A549 (cell line): ENCODE data around the gene NUCKS1.

ENCODE experiments used
- CBX2 ChIP-seq: fragments of 200-600 bp; sonication (generic); IDR thresholded peaks from 2 replicates; pipeline ENCODE4 v1.6.1; 2016; ENCODE audit warnings: low read depth, mild to moderate bottlenecking, borderline replicate concordance
- CHD2 ChIP-seq: fragments of 150-350 bp; IDR thresholded peaks from 2 replicates; pipeline ENCODE4 v1.6.1; 2014; ENCODE audit warnings: low read length; ENCODE audit not compliant: partially characterized antibody
- EHMT2 ChIP-seq: fragments of 200-600 bp; sonication (generic); IDR thresholded peaks from 2 replicates; pipeline ENCODE4 v1.6.1; 2016; ENCODE audit warnings: antibody characterized with exemption, low read depth, mild to moderate bottlenecking, moderate library complexity
- EP300 ChIP-seq, 2 experiments: fragments of >200 bp; sonication (Bioruptor Twin); formaldehyde crosslinking; IDR thresholded peaks; 2 replicates in 1 of 2; 3 replicates in 1 of 2; pipeline ENCODE4 v1.6.1; 2016 to 2017
- ESRRA ChIP-seq: fragments of 150-350 bp; IDR thresholded peaks from 2 replicates; pipeline ENCODE4 v1.6.1; 2014; ENCODE audit warnings: mild to moderate bottlenecking, low read length, borderline replicate concordance
- HDAC2 ChIP-seq: fragments of 200-600 bp; sonication (generic); IDR thresholded peaks from 2 replicates; pipeline ENCODE4 v1.6.1; 2016
- MAZ ChIP-seq: fragments of 150-350 bp; IDR thresholded peaks from 2 replicates; pipeline ENCODE4 v1.6.1; 2014; ENCODE audit warnings: antibody characterized with exemption, low read depth, low read length, borderline replicate concordance
- PHF8 ChIP-seq: fragments of 200-600 bp; sonication (generic); IDR thresholded peaks from 2 replicates; pipeline ENCODE4 v1.6.1; 2016; ENCODE audit warnings: low read depth, mild to moderate bottlenecking, antibody characterized with exemption, moderate library complexity, borderline replicate concordance
- POLR2A ChIP-seq: IDR thresholded peaks from 2 replicates; pipeline ENCODE4 v1.6.1; 2012; ENCODE audit warnings: mild to moderate bottlenecking, low read length
- RAD21 ChIP-seq, 2 experiments: fragments of >200 bp in 1 of 2; sonication (Bioruptor Twin) in 1 of 2; formaldehyde crosslinking in 1 of 2; IDR thresholded peaks in 1 of 2; conservative IDR thresholded peaks in 1 of 2; 2 replicates in 1 of 2; 3 replicates in 1 of 2; pipeline ENCODE4 v1.6.1; 2012 to 2018; ENCODE audit warnings: inconsistent platforms in 1 of 2
- RFX5 ChIP-seq: fragments of 450-650 bp; IDR thresholded peaks from 2 replicates; pipeline ENCODE4 v1.7.1; 2014; ENCODE audit warnings: antibody characterized with exemption, mild to moderate bottlenecking, moderate library complexity
- TF ChIP-seq, protein P1 (sequence below): fragments of >200 bp; sonication (Bioruptor Twin); formaldehyde crosslinking; IDR thresholded peaks from 3 replicates; pipeline ENCODE4 v1.5.1; 2016
- TF ChIP-seq, protein P2 (sequence below): fragments of 200-600 bp; sonication (generic); IDR thresholded peaks from 2 replicates; pipeline ENCODE4 v1.6.1; 2016; ENCODE audit warnings: antibody characterized with exemption, mild to moderate bottlenecking, moderate library complexity
- TF ChIP-seq, protein P3 (sequence below): IDR thresholded peaks from 2 replicates; pipeline ENCODE4 v1.6.1; 2012

DNA sequence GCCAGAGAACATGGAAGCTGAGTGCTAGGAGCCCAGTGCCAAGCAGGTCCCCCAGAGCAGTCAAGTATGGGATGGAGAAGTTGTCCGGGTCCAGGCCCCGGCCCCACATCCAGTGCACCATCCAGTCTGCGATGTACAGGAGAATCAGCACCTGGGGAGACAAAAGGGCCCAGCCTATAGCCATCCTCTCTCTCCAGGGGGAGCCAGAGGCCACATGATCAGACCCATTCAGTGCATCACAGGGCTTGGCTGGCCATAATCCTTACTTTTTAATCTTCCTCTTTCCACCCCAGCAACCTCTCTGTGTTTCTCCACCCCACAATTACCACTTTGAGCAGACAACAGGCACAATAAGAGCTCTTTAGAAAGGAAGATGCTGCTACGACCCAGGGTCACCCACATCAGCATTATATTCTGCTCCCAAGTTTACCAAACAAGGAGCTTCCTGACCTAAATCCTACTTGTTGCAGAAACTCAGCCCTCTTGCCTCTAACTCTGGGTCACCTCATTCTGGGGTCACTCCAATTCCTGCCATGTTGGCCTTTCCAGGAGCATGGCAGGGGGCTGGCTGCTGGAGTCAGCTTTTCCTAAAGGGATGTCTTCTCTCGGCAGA, 41.7 kb upstream of the NUCKS1 start:
- no peak for TF ChIP-seq CBX2
- TF ChIP-seq RFX5: no peak
- TF ChIP-seq, protein P1, sequence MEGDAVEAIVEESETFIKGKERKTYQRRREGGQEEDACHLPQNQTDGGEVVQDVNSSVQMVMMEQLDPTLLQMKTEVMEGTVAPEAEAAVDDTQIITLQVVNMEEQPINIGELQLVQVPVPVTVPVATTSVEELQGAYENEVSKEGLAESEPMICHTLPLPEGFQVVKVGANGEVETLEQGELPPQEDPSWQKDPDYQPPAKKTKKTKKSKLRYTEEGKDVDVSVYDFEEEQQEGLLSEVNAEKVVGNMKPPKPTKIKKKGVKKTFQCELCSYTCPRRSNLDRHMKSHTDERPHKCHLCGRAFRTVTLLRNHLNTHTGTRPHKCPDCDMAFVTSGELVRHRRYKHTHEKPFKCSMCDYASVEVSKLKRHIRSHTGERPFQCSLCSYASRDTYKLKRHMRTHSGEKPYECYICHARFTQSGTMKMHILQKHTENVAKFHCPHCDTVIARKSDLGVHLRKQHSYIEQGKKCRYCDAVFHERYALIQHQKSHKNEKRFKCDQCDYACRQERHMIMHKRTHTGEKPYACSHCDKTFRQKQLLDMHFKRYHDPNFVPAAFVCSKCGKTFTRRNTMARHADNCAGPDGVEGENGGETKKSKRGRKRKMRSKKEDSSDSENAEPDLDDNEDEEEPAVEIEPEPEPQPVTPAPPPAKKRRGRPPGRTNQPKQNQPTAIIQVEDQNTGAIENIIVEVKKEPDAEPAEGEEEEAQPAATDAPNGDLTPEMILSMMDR: peak; percentile 90
- no peak for TF ChIP-seq EP300 (IDR thresholded peaks at IDR 0.05)
- no peak for TF ChIP-seq CHD2
- no peak for TF ChIP-seq MAZ
- TF ChIP-seq, protein P2, sequence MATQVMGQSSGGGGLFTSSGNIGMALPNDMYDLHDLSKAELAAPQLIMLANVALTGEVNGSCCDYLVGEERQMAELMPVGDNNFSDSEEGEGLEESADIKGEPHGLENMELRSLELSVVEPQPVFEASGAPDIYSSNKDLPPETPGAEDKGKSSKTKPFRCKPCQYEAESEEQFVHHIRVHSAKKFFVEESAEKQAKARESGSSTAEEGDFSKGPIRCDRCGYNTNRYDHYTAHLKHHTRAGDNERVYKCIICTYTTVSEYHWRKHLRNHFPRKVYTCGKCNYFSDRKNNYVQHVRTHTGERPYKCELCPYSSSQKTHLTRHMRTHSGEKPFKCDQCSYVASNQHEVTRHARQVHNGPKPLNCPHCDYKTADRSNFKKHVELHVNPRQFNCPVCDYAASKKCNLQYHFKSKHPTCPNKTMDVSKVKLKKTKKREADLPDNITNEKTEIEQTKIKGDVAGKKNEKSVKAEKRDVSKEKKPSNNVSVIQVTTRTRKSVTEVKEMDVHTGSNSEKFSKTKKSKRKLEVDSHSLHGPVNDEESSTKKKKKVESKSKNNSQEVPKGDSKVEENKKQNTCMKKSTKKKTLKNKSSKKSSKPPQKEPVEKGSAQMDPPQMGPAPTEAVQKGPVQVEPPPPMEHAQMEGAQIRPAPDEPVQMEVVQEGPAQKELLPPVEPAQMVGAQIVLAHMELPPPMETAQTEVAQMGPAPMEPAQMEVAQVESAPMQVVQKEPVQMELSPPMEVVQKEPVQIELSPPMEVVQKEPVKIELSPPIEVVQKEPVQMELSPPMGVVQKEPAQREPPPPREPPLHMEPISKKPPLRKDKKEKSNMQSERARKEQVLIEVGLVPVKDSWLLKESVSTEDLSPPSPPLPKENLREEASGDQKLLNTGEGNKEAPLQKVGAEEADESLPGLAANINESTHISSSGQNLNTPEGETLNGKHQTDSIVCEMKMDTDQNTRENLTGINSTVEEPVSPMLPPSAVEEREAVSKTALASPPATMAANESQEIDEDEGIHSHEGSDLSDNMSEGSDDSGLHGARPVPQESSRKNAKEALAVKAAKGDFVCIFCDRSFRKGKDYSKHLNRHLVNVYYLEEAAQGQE: no peak
- no peak for TF ChIP-seq EHMT2
- TF ChIP-seq, protein P3, sequence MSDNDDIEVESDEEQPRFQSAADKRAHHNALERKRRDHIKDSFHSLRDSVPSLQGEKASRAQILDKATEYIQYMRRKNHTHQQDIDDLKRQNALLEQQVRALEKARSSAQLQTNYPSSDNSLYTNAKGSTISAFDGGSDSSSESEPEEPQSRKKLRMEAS: no peak
- TF ChIP-seq POLR2A: no peak
- TF ChIP-seq ESRRA: no peak
- no peak for TF ChIP-seq PHF8
- no peak for TF ChIP-seq HDAC2
- peak; percentile 95 to 98 for TF ChIP-seq RAD21 (conservative IDR thresholded peaks at IDR 0.05 in 1 of 2, IDR thresholded peaks at IDR 0.05 in 1 of 2)
